Spleen (tissue), 7 donors: ENCODE results near the gene CPAMD8.

Source experiments
- CTCF ChIP-seq, 11 experiments: fragments of 200-600 bp in 7 of 11; fragments of 450-650 bp in 4 of 11; sonication (generic) in 4 of 11; IDR thresholded peaks in 8 of 11; conservative IDR thresholded peaks in 3 of 11; 1 replicate in 7 of 11; 2 replicates in 4 of 11; pipeline versions ENCODE4 v1.4.0 to v1.8.0; 2016 to 2021; ENCODE audit warnings: antibody characterized with exemption in 11 of 11, inconsistent platforms in 4 of 11, mild to moderate bottlenecking in 1 of 11
- POLR2A ChIP-seq, 3 donors: fragments of 450-650 bp; IDR thresholded peaks; one replicate each; pipeline ENCODE4 v1.5.1; 2017; ENCODE audit warnings: antibody characterized with exemption in 3 of 3, mild to moderate bottlenecking in 1 of 3
- POLR2AphosphoS5 ChIP-seq, 3 donors: sonication (generic); formaldehyde crosslinking; IDR thresholded peaks; one replicate each; pipeline ENCODE4 v1.5.1; 2017; ENCODE audit warnings: antibody characterized with exemption in 3 of 3
- donor health status: DM: no; HTN: no; CAD: no; lungs with moderate emphysema.
- donor health status: DM: no; HTN: no; CAD: no.
- donor health status: DM: no; HTN: no; CAD: no.

- no peak for TF ChIP-seq CTCF (IDR thresholded peaks at IDR 0.05 in 8 of 11, conservative IDR thresholded peaks at IDR 0.05 in 3 of 11)
- TF ChIP-seq POLR2A (IDR thresholded peaks at IDR 0.05): no peak
- no peak for TF ChIP-seq POLR2AphosphoS5 (IDR thresholded peaks at IDR 0.05)
Measured at GRCh38 chr19:16957151-16957701, 69.4 kb downstream of the CPAMD8 start.
